ENCODE data around the gene ANKS6.

Gene ANKS6

DNA sequence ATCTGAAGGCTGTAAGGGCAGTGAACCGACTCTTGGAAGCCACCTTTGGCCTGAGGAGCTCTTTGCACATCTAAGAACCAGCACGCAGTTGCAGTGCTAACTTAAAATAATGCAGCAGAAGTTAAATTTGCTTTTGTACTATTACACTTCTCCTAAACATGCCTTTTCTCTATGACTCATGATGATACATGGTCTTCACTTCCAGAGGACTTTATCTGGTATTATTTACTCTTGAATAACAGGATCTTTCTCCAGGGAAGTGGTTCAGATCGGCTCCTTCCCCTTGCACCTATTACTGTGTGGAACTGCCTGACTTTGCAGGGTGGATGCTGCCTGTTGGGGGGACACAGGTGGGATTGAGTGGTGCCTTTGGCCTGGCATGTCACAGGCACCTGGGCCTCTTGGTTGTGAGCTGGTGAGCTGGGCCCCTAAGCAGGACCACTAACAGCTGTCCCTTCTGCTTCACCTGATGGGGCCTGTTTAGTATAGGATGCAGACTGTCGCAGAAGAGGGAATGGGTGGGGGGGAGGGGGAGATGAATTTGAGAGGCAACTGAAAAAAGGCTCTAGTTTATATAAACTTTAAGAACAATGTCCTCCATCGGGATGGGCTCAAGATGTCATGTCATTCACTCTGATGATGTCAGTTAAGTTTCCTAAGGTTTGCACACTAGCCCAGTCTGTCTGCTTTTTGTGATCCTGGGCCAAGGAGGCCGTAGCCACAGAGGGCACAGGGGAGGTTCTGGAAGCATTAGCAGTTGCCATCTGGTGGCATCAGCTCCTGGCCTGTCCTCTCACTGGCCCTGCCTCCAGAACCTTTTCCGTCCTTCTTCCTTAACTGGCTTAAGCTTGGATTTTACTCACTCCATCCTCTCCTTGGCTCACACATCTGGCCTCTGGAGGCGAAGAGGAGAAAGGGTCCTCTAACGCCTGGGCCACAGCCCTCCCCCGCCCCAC lies 53.8 kb downstream of the ANKS6 start:
- in situ Hi-C loops (cut with HindIII; ENCODE audit: low sequenced_read_pairs): no loop called here

DNA sequence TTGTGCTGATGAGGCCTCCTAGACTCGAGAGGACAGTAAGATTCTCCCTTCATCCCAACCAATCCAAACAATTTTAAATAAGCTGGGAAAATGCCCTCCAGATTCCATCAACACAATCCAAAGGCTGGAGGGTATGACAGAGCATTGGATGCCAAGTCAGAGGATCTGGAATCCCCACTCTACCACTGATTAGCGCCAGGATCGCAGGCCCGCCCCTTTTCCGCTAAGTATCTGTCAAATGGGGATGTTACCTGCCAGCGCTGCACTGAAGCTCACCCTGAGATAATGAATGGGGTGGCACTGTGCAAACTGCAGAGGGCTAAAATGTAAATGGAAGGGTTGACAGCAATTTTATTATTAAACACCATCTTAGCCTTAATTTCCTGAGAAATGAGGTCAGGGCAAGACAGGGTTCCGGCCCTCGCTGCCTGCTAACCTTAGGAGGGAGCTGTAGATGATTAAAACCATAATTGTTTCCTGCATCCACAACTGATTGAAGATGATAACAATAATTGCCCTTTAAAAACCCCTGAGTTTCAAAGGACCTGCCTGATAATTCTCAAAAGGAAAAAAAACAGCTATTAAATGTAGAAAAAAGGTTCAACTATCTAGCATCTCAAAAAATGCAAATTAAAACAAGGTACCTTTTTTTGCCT lies 56.0 kb downstream of the ANKS6 start:
- in situ Hi-C loops (cut with HindIII; ENCODE audit: low sequenced_read_pairs): no loop called here

DNA sequence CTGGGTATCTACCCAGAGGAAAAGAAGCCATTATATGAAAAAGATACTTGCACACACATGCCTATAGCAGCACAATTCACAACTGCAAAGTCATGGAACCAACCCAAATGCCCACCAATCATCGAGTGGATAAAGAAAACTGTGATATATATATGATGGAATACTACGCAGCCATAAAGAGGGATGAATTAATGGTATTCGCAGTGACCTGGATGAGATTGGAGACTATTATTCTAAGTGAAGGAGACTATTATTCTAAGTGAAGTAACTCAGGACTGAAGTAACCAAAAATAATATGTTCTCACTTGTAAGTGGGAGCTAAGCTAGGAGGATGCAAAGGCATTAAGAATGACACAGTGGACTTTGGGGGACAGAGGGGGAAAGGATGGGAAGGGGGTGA lies 57.6 kb downstream of the ANKS6 start:
- in situ Hi-C loops (cut with HindIII; ENCODE audit: low sequenced_read_pairs): no loop called here

DNA sequence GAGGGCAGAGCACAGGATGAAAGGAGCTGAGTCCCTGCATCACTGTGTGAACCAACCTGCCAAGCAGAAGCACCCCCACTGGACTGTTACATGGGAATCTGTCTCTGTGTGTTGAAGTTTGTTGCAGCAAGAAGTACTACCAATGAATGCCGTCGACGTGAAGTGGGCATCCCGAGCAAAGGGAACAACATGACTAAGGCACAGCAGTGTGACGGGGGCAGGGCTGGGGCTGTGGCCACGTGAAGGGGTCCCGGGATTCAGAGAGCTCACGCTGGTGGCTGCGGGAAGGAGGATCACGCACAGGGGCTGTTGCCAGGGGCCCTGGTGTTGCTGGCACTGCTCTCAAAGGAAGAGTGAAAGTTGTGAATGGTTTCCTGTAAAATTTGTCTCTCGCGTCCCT lies 60.1 kb downstream of the ANKS6 start:
- in situ Hi-C loops (cut with HindIII; ENCODE audit: low sequenced_read_pairs): no loop called here

DNA sequence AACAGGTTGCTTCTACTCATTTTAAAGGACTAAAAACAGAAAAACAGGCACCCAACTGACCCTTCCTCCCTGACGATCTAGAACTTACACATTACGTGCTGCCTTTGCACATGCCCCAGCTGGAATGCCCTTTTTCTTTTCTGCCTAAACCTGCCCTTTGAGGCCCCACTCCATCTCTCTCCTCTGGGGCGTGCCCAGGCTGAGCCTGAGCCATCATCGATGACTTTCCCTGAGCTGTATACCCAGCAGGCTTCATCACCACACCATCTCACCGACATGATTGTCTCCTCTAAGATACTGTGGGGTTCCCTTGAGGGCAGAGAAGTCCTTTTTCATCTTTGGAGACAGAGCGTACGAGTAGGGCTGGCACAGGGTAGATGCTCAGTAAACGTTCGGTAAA lies 63.6 kb downstream of the ANKS6 start:
- in situ Hi-C loops (cut with HindIII; ENCODE audit: low sequenced_read_pairs): no loop called here

DNA sequence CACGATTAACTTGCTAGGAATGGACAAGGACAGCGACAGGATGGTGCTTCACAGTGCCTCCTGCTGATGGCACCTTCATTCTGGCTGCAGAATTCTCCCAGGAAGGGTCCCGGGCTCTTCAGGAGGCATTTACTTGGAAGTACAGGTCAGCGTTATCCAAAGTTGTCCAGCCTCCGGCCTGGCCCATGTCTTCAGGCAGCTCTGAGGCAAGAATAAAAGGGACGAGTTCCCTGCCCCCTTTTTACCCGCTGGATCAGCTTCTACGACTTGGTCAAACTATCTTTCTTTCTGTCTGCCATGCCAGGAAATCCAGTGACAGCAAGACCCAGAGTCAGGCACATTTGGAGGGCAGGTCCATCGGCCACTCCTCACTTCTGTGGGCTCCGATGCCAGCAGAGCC lies 64.3 kb downstream of the ANKS6 start:
- in situ Hi-C loops (cut with HindIII; ENCODE audit: low sequenced_read_pairs): no loop called here

DNA sequence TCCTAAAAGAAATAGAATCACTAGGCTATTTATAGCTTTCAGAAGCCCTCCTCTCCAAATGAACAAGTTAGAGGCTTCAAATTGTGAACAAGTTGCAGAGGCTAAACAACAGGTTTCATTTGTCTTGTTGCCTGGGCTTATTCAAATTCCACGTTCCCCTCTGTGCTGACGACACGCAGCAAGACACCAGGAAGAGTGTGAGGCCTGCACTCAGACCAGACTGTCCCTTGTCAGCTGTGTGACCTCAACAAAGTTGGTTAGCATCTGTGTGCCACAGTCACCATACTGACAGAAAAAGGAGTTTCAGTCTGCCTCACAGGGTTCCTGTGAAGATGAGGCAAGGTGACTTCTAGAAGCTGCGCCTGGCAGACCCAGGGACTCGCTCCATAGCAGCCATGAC lies 65.5 kb downstream of the ANKS6 start:
- in situ Hi-C loops (cut with HindIII; ENCODE audit: low sequenced_read_pairs): no loop called here

DNA sequence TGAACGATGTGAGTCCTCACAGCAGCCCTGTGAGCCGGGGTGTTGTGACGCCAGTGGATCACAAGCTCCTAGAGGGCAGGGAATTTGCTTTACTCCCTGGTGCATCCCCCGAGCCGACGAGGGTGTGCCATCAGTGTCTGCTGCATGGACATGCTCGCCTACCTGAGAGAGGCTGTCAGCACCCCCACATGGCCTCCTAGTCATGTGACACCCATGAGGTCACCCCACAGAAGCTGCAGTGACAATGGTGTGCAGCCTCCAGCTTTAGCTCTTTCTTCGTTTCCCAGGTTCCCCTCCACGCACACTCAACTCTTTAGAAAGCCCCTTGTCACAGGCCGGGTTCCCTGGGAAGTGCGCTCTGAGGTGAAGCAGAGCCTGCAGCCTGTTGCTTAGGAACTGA lies 67.9 kb downstream of the ANKS6 start:
- in situ Hi-C loops (cut with HindIII; ENCODE audit: low sequenced_read_pairs): no loop called here

DNA sequence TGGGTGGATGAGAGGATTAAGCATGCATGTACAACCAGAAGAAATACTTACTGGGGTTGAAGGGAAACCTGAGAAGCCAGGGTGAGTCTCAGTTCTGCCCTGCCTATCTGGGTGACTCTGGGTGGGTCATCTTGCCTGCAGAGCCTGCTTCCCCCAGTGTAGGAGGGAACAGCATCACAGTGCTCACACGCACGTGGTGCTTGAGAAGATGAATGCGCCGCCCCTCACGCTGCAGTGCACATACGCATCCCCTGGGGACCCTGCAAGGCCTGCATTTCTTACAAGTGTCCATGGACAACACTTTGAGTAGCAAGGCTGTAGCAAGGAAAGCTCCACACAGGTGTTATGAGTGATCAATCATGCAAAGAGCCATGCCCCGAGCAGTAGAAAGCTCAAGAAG lies 68.9 kb downstream of the ANKS6 start:
- in situ Hi-C loops (cut with HindIII; ENCODE audit: low sequenced_read_pairs): no loop called here

DNA sequence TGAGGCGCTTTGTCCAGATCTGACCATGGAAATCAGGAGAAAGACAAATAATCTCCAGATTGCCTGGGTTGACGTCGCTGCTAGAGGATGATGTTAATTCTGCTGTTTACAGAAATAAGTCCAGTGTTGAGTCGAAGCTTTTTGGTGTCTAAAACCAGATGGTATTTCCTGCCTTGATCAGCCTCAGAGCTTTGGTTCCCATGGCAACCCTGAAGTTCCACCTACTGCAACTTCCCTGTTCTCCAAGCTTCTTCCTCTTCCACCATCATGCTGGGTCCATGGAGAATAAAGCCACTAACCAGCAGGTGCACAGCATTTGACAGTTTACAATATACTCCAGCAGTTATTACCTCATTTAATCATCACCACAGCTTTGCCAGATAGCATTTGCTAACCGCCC lies 69.6 kb downstream of the ANKS6 start:
- in situ Hi-C loops (cut with HindIII; ENCODE audit: low sequenced_read_pairs): no loop called here

DNA sequence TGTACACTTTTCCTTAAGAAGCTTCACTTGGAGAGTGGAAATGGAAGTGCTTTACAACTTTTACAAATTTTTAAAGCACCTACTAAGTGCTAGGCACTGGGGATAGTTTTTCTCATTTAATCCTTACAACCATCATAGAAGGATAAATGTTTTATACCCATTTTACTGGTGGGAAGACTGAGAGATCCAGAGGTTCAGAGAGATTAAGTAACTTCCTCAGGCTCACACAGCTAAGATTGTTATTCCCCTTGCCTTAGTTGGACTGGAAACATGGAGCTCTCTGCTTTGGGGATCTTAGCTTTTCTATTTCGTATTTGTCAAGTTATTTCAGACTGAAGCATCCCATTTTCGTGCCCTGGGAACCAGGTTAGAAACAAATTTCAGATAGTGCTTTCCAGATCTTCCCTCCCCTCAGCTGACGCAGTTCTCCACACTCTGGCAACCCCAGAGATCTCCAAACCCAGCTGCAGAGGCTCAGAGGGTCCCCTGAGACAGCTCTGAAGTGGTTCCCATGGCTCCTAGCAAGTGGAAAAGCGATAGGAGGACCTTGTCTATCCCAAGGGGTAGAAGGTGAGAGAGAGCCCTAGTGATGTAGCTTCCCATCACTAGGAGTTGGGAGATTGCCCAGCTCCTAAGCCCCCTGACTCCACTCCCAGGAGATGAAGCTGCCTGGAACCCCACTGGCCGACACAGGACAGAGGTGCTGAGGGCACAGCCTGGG lies 71.4 kb downstream of the ANKS6 start:
- in situ Hi-C loops (cut with HindIII; ENCODE audit: low sequenced_read_pairs): no loop called here

DNA sequence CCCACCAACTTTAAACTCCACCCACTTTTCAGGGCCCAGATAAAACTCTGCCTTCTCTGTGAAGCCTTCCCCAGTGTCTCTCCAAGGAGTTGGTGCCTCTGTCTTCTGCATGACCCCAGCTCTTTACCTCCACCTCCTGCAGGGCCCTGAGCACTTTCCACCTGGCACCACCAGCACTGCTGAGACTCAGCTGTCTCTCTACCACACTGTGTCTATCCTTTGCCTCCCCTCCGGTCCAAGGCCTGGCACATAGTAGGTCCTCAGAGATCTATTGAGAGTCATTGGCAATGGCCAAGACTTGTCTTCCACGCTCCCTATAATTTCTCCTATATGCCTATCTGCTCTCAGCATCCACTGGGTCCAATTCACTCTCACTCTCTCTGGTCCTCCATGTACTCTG lies 74.7 kb downstream of the ANKS6 start:
- in situ Hi-C loops (cut with HindIII; ENCODE audit: low sequenced_read_pairs): no loop called here

DNA sequence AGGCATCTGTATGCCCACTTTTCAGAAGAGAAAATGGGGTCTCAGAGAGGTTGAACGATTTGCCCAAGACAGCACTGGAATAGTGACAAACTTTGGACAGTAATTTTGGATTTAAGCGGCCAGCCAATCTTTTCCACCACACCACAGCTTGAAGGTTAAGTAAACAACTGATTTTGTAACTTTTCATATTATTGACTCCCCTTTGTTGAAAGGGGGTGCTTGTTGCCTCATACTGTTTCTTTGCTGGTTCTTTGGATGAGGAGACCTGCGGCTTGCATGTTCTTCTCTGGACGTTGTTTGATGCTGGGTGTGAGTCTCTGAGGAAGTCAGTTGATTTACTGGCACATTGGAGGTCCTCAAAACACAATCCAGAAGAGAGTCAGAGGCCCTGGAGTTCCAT lies 76.0 kb downstream of the ANKS6 start:
- in situ Hi-C loops (cut with HindIII; ENCODE audit: low sequenced_read_pairs): no loop called here

DNA sequence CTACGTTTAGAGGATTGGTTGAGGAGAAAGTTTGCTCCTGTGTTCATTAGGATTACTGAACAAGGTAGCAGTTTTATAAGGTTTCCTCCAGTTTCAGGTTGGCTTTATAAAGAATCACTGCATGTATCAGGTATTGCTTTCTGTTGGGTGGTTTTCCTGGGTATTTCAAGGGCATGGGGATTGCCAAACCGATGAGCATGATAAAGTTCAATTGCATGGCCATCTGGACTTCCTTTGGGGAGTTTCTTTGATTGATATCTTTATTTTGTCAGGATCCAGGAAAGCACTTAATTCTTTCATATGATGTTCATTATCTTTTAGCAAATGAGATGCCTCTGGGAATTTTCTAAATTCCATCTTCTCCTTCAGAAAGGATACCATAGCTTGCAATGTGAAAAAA lies 77.3 kb downstream of the ANKS6 start:
- in situ Hi-C loops (cut with HindIII; ENCODE audit: low sequenced_read_pairs): no loop called here

DNA sequence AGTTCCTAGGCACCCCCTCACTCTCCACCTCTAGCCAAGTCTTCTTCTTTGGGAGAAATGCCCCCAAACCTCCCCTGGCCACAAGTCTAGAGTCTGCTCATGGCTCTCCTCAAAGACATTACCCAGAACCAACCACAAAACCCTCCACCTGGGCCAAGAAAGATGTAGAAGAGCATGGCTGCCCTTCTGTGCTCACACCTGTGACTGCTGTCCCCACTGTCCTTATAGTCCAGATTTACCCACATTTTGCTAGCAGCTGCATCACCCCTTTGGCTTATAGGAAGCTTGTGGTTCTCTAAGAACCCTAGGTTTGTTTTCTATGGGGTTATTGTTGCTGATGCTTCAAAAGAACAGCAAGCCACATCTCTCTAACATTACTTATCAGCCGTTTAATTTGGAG lies 81.5 kb downstream of the ANKS6 start:
- in situ Hi-C loops (cut with HindIII; ENCODE audit: low sequenced_read_pairs): no loop called here

DNA sequence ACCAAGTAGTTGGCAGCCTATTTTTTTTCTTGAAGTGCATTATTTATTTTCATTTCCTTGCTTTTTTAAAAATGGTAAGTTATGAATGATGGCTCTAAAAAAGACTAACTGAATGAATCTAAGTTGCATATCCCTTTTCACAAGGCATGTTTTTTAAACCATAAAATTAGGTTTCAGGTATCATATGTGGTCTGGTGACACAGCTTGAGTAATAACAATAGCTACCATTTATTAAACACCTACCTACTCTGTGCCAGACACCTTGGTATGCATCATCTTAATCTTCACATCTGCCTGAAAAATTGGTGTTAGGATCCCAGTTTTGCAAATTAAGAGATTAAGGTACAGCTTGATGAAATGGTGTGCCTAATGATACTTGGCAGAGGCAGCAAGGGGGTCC lies 83.4 kb downstream of the ANKS6 start:
- in situ Hi-C loops (cut with HindIII; ENCODE audit: low sequenced_read_pairs): no loop called here

DNA sequence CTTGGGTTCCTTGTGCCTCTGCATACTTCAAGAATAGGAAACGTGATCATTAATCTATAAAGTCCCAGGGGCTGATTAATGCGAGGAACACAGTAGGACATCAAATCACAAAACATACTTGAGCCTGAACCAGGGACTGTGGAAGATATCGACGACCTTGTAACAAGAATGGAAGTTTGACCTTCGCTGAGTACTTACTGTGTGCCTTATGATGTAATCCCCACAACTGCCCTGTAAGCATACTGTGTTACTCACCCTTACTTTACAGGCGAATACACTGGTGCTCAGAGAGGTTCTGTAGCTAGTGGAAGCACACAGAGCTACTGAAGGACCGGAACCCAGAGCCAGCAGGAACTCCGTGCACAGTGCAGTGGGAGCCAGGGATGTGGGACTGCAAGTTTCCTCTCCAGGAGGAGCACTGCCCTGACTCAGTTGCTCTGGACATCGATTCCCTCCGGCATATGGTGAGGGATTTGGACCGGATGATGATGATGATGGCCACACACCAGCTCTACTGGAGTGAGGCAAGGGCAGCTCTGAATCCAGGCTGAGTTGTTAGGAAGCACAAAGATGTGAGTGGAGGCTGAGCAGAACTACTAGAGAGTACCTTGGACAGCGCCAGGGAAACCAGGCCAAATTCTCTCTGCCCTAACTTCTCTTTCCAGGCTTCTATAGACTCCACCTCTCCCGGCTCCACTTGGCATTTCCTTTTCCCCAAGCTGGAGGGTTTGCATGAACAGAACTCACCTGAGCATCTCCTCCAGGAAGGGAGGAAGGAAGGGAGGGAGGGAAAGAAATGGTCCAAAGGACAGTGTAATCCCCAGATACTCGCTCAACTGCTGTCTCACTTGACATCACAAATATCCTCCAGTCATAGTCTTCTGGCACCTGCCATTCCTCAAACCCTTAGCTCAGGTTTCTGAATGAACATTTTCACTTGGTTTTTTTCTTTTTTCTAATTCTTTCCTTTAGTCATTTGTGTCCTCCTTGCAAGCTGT lies 86.1 kb downstream of the ANKS6 start:
- in situ Hi-C loops (cut with HindIII; ENCODE audit: low sequenced_read_pairs): no loop called here

DNA sequence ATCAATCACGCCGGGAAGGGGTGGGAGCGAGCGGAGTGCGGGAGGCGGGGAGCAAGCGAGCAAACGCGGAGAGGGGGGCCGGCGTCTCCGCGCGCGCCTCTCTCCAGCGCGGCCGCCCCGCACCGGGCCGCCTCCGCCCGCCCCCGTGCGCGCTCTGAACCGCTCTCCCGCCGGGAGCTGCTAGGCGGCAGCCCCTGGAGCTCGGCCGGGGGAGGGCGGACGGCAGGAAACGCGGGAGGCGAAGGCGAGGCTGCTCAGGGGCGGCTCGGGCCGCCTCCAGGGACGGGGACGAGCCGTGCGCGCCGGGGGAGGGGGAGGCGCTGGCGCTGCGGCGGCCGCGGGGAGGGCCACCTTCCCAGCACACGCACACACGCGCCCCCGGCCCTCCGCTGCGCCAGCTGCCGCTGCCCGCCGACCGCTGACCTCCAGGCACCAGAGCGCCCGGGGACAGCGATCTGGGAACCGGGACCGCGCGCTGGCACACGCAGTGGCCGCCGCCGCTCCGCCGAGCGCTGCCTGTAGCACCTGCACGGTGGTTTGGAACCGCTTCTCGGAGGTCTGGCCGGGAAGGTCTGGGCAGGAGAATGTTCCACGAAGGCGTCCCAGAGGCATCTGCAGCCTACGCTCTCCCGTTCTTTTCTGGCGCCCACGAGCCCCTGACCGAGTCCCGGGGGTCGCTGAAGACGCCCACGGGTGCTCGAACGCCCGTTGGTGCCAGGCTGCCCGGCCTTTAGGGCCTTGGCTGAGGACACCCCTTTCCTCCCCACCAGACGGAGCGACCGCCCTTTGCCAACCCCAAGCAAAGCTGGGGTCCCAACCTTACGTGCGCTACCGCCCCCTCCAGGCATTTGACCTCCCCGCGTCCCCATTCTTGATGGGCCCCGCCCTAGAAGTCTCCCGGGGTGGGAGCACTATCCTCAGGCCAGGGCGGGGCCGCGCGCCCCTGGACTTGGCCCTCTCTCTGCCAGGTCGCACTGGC lies 87.1 kb downstream of the ANKS6 start, which contains the start of gene GABBR2:
GABBR2 (minus strand) TSS at position 3 of the 979 bp plus-strand sequence. CDS start 198 bp downstream, outside the sequence.
- in situ Hi-C loops (cut with HindIII; ENCODE audit: low sequenced_read_pairs): no loop called here

Measured in DLD1 (cell line).